ENCODE measurements around the gene ZNF587B.
"Not testable (repeated sequence)": the region's sequence is repeated elsewhere in the genome, so short reads cannot be mapped to it uniquely, and the experiment has no call there.

Gene ZNF587B

DNA sequence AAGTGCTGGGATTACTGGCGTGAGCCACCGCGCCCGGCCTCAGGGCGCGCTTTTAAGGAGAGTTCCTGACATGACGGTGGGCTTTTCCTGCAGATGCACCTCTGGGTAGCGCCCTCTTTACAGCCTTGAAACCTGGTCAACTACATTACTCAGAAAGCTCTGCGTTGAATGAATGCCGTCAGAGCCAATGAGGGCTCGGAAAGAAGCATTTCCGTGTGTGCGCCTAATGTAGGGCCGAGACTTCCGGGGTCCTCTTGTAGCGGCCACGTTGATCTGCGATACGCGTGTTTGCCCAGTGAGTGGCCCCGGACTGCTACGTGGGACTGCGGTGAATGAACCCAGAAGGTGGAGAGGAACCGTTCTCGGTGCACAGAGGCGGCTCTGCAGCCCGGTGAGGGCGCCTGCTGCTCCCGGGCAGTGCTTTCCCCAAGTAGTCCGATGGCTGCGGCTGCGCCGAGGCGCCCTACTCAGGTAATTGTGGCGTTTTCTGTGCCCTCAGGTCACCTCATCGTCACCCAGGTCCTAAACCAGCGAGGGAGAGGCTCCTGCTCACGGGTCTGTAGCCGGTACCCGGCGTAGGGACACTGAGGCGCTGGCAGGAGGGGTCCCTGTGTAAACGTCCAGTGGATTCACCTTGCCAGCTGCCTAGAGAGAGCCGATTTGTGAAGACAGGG is 10.5 kb upstream of the ZNF587B start:
- peak; percentile 94 for DNase-seq

DNA sequence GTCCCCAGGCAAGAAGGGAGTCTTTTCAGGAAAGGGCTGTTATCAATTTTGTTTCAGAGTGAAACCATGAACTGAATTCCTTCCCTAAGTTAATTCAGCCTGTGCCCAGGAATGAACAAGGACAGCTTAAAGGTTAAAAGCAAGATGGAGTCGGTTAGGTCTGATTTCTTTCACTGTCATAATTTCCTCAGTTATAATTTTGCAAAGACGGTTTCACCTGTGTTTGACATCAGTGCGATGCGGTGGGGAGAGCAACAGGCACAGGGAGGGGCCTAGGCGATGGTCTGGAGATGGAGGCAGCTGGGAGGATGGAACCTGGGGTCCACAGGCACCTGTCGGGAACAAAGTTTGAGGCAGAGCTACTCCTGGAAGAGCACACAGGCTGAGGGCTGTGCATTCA is 9.5 kb upstream of the ZNF587B start:
- DNase-seq = no peak

DNA sequence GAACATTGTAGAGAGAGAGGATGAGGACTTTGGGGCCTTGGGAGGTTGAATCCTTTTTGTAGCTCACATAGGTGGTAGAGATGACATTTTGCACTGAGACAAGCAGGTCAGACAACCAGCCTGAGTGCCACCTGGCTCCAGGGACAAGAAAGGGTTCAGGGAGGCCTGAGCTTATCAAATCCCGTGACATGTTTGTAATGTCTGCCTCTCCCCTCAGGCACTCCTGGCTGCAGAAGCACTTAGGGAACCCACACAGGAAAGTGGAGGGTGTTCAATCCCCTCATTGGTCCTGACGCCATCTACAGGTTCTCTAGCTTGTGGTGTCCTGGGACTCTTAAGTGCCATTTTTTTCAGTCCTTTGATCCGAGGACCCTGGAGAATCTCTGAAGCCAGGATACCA is 9.0 kb upstream of the ZNF587B start:
- not testable (repeated sequence) for DNase-seq

DNA sequence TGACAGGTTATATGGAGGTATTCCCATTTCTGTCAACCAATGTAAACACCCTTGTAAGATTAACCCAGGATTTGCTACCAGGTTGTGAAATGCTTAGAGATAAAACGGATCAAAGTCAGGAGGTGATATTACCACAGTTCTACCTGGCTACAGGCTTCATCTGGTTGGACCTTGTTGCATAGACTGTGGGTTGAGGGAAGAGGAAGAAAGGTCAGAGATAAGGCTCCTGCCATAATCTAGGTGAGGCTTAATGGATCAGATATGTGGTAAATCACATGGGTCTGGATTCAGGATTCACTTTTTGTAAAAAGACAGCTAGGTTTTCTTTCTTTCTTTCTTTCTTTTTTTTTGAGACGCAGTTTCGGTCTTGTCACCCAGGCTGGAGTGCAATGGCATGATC is 8.6 kb upstream of the ZNF587B start:
- not testable (repeated sequence) for DNase-seq

DNA sequence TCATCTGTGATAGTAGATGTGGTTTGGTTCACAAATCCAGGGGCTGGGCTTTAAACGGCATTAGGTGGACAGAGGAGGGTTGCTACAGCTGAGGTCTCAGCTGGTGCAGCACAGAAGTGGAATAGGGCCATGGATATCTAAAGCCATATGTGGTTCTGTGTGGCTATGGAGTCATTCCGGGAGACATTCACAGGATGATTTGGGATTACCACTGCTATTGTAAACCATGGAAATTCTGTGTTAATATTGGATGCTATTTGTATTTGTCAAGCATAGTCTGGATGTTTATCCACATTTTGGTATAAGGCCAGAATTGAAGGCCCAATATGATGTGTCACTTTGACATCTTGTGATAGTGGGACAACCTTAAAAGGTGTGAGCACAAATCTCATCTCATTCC is 6.9 kb upstream of the ZNF587B start:
- not testable (repeated sequence) for DNase-seq

DNA sequence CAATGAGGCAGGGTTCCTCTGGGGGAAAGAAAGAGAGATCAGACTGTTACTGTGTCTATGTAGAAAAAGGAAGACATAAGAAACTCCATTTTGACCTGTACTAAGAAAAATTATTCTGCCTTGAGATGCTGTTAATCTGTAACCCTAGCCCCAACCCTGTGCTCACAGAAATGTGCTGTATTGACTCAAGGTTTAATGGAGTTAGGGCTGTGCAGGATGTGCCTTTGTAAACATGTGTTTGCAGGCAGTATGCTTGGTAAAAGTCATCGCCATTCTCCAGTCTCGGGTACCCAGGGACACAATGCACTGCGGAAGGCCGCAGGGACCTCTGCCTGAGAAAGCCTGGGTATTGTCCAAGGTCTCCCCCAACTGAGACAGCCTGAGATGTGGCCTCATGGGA is 6.5 kb upstream of the ZNF587B start:
- not testable (repeated sequence) for DNase-seq

DNA sequence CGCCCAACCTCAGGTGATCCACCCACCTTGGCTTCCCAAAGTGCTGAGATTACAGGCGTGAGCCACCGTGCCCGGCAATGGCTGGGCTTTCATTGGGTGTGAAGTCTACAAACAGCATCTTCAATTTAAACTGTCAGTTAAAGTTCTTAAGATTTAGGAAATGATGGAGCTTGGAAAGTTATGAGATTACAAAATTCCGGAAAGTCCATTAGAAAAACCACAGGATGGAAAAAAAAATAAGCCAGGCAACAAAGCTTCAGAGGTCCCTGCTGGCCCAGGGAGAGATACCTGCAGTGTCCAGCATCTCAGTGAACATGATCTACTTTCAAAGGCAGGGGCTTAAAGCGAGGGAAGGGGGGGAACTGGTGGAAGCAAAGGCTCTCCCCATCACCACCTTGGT is 4.6 kb upstream of the ZNF587B start:
- DNase-seq = no peak

DNA sequence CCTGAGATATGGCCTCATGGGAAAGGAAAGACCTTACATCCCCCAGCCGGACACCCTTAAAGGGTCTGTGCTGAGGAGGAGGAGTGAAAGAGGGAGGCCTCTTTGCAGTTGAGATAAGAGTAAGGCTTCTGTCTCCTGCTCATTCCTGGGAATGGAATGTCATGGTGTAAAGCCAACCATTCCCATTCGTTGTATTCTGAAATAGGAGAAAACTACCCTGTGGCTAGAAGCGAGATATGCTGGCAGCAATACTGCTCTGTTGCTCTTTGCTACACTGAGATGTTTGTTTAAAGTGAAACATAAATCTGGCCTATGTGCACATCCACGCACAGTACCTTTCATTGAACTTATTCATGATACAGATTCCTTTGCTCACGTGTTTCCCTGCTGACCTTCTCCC is 783 bp upstream of the ZNF587B start:
- no peak for DNase-seq

DNA sequence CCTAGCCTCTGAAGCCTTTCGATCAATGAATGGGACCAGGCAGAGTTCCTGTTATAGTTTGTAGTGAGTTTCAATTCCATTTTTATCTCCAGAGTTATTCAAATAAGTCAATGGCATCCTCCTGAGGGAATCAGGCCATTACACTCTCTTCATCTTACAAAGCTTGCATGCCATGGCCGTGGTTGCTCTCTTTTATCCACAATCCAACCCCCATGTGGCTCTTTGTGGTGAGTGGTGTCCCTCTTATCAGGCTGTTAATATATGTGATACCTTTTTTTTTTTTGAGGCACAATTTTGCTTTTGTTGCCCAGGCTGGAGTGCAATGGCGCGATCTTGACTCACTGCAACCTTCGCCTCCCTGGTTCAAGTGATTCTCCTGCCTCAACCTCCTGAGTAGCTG is 6.9 kb downstream of the ZNF587B start:
- not testable (repeated sequence) for DNase-seq

DNA sequence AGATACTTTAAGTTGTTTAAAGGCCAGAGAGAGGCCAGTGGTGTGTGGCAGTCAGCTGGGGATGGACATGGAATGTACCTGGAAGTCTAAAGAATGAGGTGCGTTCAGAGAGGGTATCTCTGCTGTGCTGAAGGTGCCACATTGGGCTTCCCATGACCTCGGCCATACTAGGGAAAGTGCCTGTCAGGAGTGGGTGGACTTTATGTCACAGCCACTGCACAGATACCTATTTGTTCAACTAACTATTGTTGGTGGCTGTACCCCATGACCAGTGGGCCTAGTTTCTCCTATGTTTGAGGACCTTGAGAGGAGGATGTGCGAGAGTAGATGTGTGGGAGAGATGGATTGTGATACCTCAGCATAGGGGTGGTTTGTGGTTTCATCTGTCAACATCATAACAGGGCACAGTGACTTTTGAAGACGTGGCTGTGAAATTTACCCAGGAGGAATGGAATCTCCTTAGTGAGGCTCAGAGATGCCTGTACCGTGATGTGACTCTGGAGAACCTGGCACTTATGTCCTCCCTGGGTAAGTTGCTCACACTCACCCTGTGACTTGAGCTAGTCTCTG is 8.6 kb downstream of the ZNF587B start:
- not testable (repeated sequence) for DNase-seq

DNA sequence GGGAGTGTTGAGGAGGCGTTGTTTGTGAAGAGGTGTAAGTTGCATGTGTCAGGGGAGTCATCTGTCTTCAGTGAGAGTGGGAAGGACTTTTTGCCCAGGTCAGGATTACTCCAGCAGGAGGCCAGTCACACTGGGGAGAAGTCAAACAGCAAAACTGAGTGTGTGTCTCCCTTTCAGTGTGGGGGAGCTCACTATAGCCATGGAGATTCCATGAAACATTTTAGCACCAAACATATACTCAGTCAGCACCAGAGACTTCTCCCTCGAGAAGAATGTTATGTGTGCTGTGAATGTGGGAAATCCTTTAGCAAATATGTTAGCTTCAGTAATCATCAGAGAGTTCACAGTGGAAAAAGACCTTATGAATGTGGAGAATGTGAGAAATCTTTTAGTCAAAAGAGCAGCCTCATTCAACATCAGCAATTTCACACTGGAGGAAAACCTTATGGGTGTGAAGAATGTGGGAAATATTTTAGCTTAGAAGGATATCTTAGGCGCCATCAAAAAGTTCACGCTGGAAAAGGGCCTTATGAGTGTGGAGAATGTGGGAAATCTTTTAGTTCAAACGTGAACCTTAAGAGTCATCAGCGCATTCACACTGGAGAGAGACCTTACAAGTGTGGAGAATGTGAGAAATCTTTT is 11.1 kb downstream of the ZNF587B start:
- DNase-seq = no peak

DNA sequence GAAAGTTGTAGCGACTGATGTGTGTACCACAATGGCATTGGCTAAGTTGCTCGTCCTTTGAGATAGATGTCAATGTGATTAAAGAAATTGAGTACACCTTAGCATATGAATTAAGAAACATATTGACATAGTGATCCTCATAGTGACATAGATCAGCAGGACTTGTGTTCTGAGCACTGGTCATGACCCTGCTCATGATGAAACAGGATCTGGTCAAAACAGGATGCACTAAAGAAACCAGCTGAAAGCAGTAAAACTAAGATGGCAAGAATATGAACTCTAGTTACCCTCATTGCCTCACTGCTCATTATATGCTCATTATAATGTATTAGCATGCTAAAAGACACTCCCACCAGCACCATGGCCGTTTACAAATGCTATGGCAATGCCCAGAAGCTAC is 17.1 kb downstream of the ZNF587B start:
- DNase-seq = not testable (repeated sequence)

DNA sequence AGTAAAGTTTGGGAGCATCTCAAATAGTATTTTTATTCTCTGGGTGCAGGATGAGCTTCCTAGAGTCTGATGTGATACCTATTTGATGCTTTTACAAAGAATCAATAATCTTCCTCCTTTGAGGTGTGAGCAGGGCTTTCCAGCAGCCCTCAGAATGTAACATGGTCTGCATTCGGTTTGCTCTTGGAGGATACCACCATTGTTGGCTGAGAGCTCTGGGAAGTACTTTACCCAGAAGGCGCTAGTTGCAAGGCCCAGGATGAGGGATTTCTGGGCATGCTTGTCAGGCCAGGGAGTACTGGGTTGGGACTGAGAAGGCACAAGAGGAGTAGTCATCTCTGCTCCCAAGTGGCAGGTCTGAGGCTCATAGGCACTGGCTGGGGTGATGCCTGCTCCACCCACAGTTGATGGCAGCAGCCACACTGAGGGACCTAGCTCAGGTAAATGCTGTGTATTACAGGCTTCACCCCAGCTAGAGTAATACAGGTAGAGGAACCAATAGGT is 19.1 kb downstream of the ZNF587B start:
- not testable (repeated sequence) for DNase-seq

DNA sequence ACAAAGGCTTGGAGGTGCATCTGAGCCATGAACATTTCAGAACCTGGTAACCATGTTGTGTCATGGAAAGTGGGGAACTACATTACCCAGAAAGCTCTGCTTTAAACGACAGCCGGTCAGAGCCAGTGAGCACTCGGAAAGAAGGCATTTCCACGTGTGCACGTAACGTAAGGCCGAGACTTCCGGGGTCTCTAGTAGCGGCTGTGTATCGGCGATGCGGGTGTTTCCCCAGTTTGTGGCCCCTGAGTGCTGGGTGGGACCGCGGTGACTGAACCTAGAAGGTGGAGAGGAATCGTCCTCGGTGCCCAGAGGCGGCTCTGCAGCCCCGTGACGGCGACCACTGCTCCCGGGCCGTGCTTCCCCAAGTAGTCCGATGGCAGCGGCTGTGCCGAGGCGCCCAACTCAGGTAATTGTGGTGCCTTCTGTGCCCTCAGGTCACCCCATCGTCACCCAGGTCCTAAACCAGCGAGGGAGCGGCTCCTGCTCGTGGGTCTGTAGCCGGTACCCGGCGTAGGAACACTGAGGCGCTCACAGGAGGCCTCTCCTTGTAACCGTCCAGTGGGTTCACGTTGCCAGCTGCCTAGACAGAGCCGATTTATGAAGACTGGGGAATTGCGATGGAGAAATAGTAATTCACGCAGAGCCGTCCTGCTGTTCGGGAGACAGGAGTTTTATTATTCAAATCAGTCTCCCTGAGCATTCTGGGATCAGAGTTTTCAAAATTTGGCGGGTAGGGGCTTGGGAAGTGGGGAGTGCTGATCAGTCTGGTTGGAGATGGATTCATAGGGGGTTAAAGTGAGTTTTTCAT is 19.8 kb downstream of the ZNF587B start, which contains the start of gene ZNF587:
Gene ZNF587 (plus strand): TSS at position 194 of the 808 bp plus-strand sequence. CDS start 180 bp downstream, at position 374.
- peak; percentile 86 for DNase-seq

DNA sequence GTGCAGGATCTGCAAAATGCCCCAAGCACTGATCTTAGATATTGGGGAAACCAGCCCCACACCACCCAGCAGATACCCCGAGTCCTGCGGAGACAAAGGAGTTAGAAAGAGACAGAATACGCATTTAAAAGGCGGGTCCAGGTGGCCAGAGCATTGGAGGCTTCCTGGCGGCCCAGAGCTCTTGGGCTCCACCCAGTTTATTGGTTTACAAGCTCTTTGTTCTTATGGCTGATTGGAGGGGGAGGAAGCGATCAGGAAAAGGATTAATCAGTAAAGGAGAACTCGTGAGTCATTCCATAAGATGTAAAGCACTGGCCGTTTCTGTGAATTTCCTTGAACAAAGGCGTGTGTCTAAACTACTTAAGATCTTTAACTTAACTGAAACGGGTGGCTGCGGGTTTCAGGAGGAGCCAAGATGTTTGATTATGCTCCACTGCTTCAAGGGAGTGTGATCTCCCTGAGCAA is 20.5 kb downstream of the ZNF587B start:
- DNase-seq = no peak

DNA sequence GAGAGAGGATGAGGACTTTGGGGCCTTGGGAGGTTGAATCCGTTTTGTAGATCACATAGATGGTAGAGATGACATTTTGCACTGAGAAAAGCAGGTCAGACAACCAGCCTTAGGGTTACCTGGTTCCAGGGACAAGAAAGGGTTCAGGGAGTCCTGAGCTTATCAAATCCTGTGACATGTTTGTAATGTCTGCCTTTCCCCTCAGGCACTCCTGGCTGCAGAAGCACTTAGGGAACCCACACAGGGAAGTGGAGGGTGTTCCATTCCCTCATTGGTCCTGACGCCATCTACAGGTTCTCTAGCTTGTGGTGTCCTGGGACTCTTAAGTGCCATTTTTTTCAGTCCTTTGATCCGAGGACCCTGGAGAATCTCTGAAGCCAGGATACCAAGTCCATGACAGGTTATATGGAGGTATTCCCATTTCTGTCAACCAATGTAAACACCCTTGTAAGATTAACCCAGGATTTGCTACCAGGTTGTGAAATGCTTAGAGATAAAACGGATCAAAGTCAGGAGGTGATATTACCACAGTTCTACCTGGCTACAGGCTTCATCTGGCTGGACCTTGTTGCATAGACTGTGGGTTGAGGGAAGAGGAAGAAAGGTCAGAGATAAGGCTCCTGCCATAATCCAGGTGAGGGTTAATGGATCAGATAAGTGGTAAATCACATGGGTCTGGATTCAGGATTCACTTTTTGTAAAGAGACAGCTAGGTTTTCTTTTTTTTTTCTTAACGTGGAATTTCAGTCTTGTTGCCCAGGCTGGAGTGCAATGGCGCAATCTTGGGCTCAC is 21.9 kb downstream of the ZNF587B start:
- DNase-seq = not testable (repeated sequence)

DNA sequence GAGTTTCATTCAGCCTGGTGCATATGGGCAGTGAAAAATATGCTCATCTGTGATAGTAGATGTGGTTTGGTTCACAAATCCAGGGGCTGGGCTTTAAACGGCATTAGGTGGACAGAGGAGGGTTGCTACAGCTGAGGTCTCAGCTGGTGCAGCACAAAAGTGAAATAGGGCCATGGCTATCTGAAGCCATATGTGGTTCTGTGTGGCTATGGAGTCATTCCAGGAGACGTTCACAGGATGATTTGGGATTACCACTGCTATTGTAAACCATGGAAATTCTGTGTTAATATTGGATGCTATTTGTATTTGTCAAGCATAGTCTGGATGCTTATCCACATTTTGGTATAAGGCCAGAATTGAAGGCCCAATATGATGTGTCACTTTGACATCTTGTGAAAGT is 24.0 kb downstream of the ZNF587B start:
- not testable (repeated sequence) for DNase-seq

DNA sequence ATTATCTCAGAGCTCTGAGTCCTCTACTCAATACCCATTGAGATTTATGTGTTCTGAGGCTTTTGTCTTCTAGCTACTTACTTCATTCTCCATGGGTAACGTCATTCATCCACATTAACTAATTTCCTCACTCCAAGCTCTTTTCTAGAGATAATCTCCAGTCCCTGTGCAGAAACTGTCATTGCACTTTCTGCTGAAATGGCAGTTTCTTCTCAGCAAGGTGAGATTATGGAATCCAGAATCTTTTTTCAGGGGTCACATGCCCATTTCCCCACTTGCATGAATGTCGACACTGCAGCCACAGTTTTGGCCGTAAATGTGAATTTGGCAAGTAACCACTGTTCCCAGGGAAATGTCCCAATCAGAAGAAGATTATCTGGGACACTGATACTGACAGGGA is 32.3 kb downstream of the ZNF587B start:
- not testable (repeated sequence) for DNase-seq

DNA sequence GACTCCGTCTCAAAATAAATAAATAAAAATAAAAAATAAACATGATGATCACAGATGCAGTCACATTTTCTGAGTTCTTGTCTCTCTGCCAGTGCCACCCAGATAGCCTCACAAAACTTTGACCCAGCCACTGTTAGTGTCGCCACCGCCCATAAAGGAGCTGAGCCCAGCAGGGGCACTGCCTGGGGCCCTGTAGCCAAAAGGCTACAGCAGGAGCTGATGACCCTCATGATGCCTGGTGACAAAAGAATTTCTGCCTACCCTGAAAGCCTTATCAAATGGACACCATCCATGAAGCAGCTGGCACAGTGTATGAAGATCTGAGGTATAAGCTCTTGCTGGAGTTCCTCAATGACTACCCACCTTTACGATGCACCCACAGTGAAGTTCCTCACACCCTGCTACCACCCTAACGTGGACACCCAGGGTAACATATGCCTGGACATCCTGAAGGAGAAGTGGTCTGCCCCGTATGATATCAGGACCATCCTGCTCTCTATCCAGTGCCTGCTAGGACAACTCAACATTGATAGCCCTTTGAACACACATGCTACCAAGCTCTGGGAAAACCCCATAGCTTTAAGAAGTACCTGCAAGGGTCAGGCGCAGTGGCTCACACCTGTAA is 37.9 kb downstream of the ZNF587B start:
- no peak for DNase-seq

DNA sequence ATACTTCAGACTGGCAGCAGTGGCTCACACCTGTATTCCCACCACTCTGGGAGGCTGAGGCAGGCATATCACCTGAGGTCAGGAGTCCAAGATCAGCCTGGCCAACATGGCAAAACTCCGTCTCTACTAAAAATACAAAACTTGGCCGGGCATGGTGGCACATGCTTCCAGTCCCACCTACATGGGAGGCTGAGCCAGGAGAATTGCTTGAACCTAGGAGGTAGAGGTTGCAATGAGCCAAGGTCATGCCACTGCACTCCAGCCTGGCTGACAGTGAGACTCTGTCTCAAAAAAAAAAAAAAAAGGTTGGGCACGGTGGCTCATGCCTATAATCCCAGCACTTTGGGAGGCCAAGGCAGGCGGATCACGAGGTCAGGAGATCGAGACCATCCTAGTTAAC is 39.6 kb downstream of the ZNF587B start:
- not testable (repeated sequence) for DNase-seq

DNA sequence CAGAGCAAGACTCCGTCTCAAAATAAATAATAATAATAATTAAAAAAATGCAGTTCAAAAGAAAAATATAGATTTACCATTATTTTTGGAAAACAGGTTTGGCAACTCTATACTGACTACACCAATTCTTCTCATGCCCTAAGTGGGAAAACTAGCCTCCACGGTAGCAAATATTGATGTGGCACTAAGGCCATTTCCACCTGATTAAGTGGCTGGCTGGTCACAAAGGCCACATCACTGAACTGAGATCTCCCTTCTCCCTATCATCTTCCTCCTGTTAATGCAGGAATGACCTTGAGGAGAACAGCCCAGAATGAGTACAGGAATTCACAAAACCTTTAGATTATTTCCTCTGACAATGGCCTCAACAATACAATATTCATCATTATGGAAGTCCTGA is 40.1 kb downstream of the ZNF587B start:
- DNase-seq = no peak

DNA sequence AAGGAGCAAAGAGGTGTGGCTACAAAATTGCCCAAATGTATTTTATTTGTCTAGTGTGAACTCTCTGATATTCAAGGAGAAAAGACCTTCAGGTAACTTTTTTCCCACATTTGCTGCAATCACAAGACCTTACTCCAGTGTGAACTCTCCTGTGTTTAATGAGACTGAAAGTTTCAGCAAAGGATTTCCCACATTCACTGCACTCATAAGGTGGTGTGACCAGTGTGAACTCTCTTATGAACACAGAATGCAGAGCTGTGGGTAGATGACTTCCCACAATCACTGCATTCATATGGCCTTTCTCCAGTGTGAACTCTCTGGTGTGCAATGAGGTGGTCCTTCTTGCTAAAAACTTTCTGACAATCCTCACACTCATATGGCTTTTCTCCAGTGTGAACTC is 42.4 kb downstream of the ZNF587B start:
- DNase-seq = no peak
